GM18858 (cell line): ENCODE results near the gene CCP110.

Experiments
- ATAC-seq: cut with Tn5 transposase; IDR thresholded peaks from one replicate; pipeline ENCODE4 v1.9.1; 2021; ENCODE audit not compliant: unreplicated experiment

CCP110 gene

GRCh38 chr16:19599968-19600716, 76.4 kb downstream of the CCP110 start:
- ATAC-seq, result no peak

- ATAC-seq, result no peak
These were observed 77.6 kb downstream of the CCP110 start for GRCh38 chr16:19601083-19601976.
